ENCODE data around the gene PPHLN1.
"Not testable (repeated sequence)": the region's sequence is repeated elsewhere in the genome, so short reads cannot be mapped to it uniquely, and the experiment has no call there.

The PPHLN1 gene

GRCh38 chr12:42322567-42322966, 3.4 kb upstream of the PPHLN1 start:
- DNase-seq (ENCODE audit: low read depth in 2 of 2), result no peak

GRCh38 chr12:42323856-42324255, 2.1 kb upstream of the PPHLN1 start:
- no peak for DNase-seq (ENCODE audit: low read depth in 2 of 2)

- DNase-seq (ENCODE audit: low read depth in 2 of 2), result no peak
These were observed 678 bp upstream of the PPHLN1 start for GRCh38 chr12:42325326-42325652.

GRCh38 chr12:42326541-42327226, 717 bp downstream of the PPHLN1 start:
- peak in 1 of 2 experiments; percentile 3 for DNase-seq (ENCODE audit: low read depth in 2 of 2)

GRCh38 chr12:42327227-42327590, 1.2 kb downstream of the PPHLN1 start:
- DNase-seq (ENCODE audit: low read depth in 2 of 2), result no peak

- DNase-seq (ENCODE audit: low read depth in 2 of 2), result not testable (repeated sequence)
These were observed 4.1 kb downstream of the PPHLN1 start for GRCh38 chr12:42330097-42330496.

GRCh38 chr12:42332301-42333285, 6.6 kb downstream of the PPHLN1 start:
- DNase-seq (ENCODE audit: low read depth in 2 of 2), result peak; percentile 17 to 21

- DNase-seq (ENCODE audit: low read depth in 2 of 2), result no peak
These were observed 10.3 kb downstream of the PPHLN1 start for GRCh38 chr12:42336286-42336685.

GRCh38 chr12:42338280-42338679, 12.3 kb downstream of the PPHLN1 start:
- DNase-seq (ENCODE audit: low read depth in 2 of 2), result no peak

GRCh38 chr12:42342028-42342427, 16.1 kb downstream of the PPHLN1 start:
- no peak for DNase-seq (ENCODE audit: low read depth in 2 of 2)

GRCh38 chr12:42343721-42344120, 17.8 kb downstream of the PPHLN1 start:
- DNase-seq (ENCODE audit: low read depth in 2 of 2), result no peak

GRCh38 chr12:42346403-42347002, 20.5 kb downstream of the PPHLN1 start:
- no peak for DNase-seq (ENCODE audit: low read depth in 2 of 2)

GRCh38 chr12:42349119-42350020, 23.4 kb downstream of the PPHLN1 start:
- DNase-seq (ENCODE audit: low read depth in 2 of 2), result not testable (repeated sequence)

GRCh38 chr12:42350021-42350407, 24.0 kb downstream of the PPHLN1 start:
- DNase-seq (ENCODE audit: low read depth in 2 of 2), result not testable (repeated sequence)

- DNase-seq (ENCODE audit: low read depth in 2 of 2), result no peak
These were observed 30.4 kb downstream of the PPHLN1 start for GRCh38 chr12:42356344-42356743.

- DNase-seq (ENCODE audit: low read depth in 2 of 2), result peak in 1 of 2 experiments; percentile 2
These were observed 34.9 kb downstream of the PPHLN1 start for GRCh38 chr12:42360747-42361403.

GRCh38 chr12:42361909-42362646, 36.1 kb downstream of the PPHLN1 start:
- no peak for DNase-seq (ENCODE audit: low read depth in 2 of 2)

GRCh38 chr12:42362647-42363260, 36.8 kb downstream of the PPHLN1 start:
- DNase-seq (ENCODE audit: low read depth in 2 of 2), result no peak

GRCh38 chr12:42364692-42365091, 38.7 kb downstream of the PPHLN1 start:
- DNase-seq (ENCODE audit: low read depth in 2 of 2), result no peak

GRCh38 chr12:42365486-42365885, 39.5 kb downstream of the PPHLN1 start:
- DNase-seq (ENCODE audit: low read depth in 2 of 2), result no peak
